ENCODE results near the gene INPP5K.
"Not testable (repeated sequence)": the region's sequence is repeated elsewhere in the genome, so short reads cannot be mapped to it uniquely, and the experiment has no call there.

INPP5K gene

GRCh38 chr17:1461198-1461944 is 55.0 kb downstream of the INPP5K start:
- no peak for DNase-seq

DNA sequence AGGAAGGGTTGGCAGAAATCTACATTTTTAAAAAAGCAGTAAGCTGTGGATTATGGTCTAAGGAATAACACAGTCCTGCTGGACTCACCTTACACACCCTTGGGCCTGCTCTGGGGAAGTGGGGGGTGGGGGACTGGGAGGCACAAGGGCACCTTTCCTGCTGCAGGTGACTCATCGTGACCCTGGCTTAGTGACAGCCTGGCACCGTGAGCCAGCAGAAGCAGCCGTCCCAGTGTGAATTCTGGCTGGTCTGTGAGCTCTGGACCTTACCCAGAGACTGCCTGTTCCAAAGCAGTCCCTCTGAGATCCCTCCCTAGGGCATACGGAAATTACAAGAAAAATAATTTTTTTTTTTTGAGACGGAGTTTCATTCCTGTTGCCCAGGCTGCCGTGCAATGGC is 56.2 kb downstream of the INPP5K start:
- DNase-seq, result no peak

- DNase-seq, result peak; percentile 95 to 97
Measured at GRCh38 chr17:1455797-1456599, 60.4 kb downstream of the INPP5K start, which contains the start of gene CRK. Gene CRK, minus strand, starts transcription at chr17:1456232. Its CDS starts 115 bp downstream, at chr17:1456117.

GRCh38 chr17:1455291-1455796 is 61.1 kb downstream of the INPP5K start:
- DNase-seq, result peak in 1 of 2 experiments; percentile 8

DNA sequence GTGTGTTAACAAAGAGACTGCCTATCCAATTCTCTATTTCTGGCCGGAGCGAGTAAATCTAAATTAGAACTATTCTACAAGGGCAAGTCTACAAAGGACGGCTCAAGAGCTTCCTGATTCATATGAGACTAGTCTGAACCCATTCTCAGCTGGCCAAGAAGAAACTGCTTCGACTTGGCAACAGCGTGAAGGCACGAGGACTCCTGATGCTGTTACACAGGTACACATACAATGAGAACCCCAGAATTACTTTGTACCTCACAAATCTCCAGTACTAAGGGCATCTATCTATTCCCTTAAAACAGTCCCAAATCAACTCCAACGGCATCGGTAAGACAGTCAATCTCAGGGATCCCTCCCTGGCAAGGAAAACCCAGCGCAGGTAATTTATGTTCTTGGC is 61.9 kb downstream of the INPP5K start:
- DNase-seq, result no peak

DNA sequence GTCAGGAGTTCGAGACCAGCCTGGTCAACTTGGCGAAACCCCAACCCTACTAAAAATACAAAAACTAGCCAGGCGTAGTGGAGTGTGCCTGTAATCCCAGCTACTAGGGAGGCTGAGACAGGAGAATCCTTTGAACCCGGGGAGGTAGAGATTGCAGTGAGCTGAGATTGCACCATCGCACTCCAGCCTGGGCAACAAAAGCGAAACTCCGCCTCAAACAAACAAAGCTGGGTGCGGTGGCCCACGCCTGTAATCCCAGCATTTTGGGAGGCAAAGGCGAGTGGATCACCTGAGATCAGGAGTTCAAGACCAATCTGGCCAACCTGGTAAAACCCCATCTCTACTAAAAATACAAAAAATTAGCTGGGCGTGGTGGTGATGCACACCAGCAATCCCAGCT is 62.7 kb downstream of the INPP5K start:
- not testable (repeated sequence) for DNase-seq

GRCh38 chr17:1452836-1453235 is 63.6 kb downstream of the INPP5K start:
- DNase-seq, result no peak

- not testable (repeated sequence) for DNase-seq
Measured at GRCh38 chr17:1450261-1450660, 66.2 kb downstream of the INPP5K start.

GRCh38 chr17:1449412-1449967 is 66.9 kb downstream of the INPP5K start:
- DNase-seq, result no peak

DNA sequence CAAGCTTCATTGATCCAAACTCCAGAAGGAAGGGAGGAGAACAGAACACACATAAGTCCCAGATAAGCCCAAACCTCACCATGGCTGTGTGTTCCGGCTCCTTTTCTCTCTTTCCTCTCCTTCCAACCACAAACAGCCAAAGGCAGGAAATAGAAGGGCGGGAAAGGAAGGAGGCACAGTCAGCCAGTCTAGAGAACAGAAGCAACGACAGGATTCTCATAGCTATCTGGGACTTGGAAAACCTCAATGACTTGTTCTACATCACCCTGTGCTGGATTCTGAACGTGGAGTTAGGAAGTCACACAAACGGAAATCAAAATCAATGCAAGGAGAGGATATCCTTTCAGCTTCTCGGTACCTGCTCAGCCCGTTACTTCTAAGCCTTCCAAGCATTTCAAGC is 69.4 kb downstream of the INPP5K start:
- no peak for DNase-seq

DNA sequence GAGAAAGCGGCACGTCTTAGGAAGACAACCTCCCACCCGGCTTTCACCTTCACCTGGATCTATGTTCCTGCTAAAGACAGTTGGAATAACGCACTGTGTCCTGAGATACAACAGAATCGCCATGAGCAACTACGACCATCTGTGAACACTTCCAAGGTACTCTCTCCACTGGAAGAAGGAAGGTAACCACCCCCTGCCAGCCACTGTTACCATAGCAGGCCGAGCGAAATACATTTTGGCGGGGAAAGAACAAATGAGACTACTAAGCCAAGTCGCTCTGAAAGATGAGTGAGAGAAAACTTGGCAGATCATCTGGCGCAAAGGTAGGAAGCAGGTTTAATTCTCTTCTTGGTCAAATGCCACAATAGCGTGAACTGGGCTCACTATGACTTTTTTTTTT is 70.2 kb downstream of the INPP5K start:
- DNase-seq, result no peak

GRCh38 chr17:1445695-1446094 is 70.7 kb downstream of the INPP5K start:
- not testable (repeated sequence) for DNase-seq
